LHCN-M2 (cell line): ENCODE data around the gene RNF212. TPM values are rescaled to one million over a fixed set of nuclear protein-coding genes. Genes with fewer than 3 reads are reported as not detected.

Source experiments
- DNase-seq: peaks from one replicate; pipeline ENCODE4 v3.0.0-alpha.2; 2012; ENCODE audit warnings: low read depth
- total RNA-seq: library from RNA; depleted of rRNA; stranded (reverse); fragments of >200 nt; gene quantifications from 2 replicates; pipeline ENCODE4 v1.2.3, GENCODE V29; 2014

RNF212 gene
- total RNA-seq, 1 experiment from 2014 or later: not detected

DNA sequence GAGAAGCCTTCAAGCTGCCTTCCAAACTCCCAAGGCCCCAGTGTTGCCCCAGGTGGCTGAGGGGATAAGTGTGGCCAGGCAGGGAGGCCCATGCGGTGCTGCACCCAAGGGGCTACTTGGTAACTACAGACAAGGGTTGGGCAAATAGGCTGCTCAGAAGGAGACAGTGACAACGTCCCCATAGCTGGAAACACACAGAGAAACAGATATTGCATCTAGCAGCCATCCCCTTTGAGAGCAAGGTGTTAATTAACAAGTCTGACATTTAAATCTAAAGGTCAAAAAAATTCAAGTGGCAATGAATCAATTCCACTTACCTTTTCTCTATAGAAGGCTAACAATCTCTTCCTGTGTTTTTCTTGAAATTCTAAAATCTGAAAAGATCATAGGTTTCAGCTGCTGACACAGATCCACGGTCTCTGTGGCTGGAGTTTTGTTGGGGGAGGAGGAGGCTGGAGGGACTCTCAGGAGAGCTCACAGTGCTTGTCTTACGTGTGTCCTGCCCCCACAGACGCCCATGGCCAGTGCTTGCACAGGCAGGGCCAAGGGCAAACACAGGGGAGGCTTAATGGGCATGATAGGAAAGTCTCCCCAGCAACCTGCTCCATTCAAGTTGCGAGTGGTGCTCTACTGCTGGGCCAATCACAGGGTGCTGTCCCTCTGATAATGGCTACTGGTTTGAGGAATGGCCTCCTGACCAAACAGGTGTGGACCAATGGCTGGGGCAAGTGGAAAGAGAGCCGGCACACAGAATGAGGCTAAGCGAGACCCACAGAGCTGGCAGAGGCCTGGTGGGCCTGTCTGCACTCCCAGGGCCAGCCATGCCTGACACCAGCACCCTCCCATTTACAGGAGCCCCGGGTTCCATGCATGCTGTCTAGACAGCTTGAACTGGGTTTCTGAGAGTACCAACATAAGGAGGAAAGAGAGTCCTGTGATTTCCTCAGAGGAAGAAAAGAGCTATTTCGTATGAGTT, 22.6 kb downstream of the RNF212 start:
- no peak for DNase-seq

DNA sequence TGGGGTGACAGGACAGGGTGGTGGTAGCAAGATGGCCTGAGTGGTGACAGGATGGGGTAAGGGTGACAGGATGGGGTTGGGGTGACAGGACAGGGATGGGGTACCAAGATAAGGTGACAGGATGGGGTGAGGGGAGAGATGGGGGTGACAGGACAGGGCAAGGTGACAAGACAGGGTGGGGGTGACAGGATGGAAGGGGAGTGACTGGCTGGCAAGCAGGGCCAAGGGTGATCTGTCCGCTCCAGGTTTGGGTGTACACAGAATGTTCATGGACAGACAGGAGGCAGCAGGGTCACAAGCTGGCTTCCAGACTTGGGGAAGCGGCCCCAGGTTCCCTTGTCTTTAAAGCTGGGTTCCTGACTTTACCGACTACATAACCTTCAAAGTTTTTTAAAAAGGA, 23.3 kb downstream of the RNF212 start:
- no peak for DNase-seq

DNA sequence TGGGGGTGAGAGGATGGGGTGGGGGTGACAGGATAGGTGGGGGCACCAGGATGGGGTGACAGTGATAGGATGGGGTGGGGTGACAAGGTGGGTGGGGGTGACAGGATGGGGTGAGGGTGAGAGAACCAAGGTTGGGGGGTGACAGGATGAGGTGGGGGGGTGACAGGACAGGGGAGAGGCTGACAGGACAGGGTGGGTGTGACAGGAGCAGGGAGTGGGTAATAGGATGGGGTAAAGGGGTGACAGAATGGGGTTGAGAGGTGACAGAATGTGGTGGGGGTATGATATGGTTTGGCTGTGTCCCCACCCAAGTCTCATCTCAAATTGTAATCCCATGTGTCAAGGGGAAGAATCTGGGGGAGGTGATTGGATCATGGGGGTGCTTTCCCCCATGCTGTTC, 26.0 kb downstream of the RNF212 start:
- DNase-seq: no peak

DNA sequence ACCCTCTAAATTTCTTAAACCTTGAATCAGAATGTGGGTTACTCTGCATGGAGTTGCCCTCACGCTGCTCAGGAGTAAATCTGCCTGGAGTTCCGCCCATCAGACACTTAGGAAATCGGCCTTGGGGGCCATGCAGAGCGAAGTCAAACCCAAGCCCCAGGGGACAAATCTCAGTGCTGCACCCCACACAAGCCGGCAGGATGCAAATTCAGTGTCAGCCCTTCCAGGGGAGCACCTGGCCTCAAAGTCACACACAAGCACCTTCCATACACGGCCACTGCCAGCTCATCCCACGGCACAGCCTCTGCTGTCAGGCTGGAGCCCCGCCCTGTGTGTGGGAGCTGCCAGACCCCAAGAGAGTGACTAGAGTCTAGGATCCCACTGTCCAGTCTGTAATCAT, 27.4 kb downstream of the RNF212 start:
- no peak for DNase-seq

DNA sequence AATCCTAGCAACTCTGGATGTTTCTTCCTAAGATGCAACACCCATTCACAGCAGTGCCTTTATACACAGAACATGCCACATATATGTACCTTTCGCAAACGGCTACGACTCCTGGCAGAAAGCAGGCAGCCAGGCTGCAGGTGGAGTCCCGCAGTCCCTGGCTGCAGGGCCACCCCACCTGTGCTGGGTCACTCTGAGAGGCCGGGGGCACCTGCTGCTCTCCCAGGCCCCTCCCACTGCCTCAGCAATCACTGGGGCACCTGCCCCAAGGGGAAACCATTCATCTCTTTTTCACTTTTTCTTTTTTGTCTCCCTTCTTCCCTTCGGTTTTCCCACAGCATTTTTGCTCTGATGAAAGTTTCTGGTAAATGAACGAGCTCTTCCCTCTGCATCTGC, 28.0 kb downstream of the RNF212 start:
- no peak for DNase-seq

DNA sequence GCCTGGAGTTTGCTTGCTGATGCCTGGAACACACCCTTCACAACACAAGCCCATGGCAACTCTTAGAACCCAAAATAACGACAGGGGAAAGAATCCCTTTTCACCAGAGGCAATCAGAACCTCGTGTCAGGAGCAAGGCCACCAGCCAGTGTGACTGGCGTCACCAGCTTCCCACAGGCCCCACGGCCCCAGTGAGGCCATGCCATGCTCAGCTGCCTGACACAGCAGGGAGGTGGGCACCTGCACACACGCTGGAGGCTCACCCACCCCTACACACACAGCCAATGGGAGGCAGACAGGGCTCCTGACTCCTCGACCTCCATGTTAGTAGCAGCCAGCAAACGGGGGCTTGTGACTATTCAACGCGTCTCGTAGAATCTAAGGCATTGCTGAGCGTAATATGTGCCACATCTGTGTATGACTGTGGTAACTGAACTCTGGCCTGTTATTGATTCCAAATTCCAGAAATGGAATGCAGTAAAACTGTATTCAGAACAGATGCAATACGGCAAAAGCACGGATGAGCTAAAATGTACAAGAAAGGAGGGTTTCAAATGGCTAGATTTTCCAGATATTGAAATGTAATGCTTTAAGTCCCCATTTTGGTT, 28.5 kb downstream of the RNF212 start:
- DNase-seq: no peak

DNA sequence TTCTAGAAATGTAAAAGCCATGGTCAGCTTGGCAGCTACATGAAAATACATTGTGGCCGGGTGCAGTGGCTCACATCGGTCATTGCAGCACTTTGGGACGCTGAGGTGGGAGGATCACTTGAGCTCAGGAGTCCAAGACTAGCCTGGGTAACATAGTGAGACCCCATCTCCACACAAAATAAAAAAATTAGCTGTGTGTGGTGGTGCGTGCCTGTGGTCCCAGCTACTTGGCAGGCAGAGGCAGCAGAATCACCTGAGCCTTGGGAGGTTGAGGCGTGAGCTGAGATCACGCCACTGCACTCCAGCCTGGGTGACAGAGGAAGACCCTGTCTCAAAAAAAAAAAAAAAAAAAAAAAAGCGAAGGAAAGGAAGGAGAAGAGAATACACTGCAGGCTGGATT, 29.0 kb downstream of the RNF212 start:
- no peak for DNase-seq

DNA sequence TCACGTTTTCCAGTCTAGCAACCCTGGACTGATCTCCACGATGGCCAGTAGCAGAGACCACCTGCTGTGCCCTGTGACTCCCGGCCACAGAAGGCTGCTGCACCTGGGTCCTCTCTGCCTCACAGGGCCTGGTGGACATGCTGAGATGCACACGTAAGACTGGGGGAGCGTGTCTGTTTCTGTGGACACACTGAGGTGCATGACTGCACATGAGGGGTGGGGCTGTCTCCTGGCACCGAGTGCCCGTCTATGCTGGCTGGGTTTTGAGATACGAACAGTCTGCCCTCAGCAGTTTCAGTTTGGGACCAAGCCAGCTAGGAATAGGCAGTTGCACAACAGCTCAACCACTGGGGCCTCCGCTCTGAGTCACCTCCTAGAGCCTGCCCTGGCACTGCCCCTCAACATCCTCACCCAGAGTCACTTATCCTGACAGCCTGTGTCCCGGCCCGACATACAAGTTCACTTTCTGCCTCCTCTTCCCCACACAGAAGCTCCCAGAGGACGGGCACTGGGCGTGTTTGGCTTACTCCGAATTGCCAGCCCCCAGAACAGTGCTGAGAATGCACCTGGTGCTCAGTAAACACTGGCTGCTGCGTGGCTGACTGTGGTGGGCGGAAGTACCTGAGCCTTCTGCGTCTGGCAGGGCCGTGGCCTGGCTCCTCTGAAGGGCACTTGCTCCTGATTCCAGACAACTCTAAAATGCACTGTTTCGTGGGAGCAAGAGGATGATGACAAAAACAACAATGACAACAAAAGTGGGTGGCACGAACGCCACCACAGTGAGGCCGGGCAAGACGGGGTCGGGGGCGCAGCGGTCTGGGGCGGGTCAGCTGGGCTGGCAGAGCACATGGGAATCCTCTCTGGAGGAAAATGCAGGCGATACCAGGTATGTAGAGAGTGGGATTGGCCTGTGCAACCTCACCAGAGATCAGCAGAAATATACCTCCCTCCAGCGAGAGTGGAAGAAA, 30.9 kb downstream of the RNF212 start:
- DNase-seq: peak; percentile 87

DNA sequence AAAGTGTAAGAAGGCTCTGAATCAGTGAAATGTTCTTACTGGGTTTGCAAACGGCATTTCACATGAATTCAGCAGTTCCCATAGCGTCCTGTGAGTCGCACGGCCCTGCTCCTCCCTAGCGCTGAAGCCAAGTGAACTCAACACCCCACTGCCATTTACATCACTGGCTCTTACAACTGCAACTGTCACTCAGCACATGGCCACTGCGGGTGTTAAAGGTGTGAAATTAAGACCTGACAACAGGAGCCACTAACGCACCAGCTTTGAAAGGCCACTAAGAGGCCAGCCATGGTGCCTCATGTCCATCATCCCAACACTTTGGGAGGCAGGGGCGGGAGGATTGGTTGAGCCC, 31.7 kb downstream of the RNF212 start:
- DNase-seq: peak; percentile 59

DNA sequence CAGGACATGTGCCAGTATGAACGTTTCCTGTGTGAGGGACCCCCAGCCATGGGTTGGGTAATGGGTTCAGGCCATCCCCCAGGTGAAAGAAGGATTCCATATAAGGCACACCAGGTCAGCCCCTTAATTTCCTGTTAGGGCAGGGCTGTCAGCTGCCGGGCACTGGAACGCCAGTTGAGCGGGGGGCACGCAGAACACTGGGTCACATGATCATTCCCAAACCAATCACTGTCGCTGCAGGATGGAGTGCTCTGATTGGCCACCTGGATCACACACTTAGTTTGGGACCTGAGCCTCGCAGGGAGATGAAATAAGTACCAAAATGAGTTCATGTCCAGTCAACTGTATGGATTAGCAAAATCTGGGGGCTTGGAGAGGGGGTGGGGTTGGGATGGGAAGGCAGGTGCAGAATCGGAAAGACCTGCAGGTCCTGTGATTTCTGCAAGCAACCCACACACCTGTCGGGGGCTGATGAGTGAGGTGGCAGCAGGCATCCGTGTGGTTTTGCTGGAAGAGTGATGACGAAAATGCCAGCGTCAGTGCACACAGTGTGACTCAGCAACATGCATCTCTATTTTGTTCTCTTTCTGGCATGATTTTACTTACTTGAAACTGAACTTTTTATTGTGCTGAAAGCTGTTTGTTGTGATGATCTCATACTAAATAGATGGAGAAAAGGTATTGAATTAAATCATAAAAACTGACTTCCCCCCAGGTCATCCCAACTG, 32.2 kb downstream of the RNF212 start:
- DNase-seq: peak; percentile 69

DNA sequence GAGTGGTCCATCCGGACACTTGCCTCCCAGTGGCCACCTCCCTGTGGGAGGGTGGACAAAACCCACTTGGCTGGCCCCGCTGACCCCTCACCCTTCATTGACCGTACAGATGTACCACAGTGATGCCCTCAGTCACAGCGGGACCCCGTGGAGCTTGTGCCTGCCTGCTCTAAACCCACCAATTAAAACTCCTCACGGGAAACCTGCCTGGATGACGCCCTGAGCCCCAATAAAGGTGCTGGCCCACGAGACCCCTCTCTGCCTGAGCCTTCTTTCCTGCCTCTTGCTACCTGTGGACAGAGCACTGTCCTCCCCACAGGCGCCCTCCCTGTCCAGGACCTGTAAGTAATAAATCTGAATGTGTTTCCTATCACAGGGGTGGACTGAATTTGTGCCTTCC, 32.9 kb downstream of the RNF212 start:
- no peak for DNase-seq

DNA sequence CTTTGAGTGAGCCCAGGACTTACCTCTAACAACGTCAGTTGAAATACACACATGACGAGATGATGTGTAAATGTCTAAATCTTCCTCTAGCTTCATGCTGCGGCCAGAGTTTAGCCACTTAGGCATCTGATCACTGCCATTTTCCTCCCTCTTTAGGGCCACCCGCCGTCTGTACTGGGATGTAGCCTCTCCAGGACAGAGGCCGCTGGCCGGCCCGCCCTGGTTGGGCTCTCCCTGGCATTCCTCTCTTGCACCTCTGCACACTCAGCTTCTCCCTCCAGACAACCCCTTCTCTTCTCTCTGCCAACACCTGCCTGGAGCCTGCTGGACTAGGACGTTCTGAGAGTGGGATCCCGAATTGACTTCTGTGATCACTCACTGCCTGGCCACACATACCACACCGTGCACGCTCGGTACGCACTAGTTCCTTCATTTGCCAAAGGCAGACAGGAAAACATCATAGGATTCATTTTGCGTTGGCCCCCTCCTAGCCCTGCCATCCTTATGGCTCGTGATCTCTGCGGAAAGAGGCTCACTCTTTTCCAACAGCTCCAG, 33.6 kb downstream of the RNF212 start:
- DNase-seq: no peak

DNA sequence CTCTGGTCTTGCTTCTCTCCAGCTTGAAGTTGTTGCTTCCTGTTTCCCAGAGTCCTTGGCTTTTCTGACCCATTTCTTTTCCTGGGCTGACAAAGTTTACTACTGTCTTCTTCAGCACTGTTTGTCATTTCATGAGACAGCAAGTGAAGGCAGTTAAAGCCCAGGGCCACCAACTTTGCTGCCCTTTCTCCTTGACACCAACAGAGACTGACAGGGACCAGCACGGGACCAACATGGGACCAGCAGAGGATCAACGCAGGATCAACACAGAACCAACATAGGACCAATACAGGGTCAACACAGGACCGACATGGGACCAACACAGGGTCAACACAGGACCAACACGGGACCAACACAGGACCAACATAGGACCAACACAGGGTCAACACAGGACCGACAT, 34.9 kb downstream of the RNF212 start:
- no peak for DNase-seq

DNA sequence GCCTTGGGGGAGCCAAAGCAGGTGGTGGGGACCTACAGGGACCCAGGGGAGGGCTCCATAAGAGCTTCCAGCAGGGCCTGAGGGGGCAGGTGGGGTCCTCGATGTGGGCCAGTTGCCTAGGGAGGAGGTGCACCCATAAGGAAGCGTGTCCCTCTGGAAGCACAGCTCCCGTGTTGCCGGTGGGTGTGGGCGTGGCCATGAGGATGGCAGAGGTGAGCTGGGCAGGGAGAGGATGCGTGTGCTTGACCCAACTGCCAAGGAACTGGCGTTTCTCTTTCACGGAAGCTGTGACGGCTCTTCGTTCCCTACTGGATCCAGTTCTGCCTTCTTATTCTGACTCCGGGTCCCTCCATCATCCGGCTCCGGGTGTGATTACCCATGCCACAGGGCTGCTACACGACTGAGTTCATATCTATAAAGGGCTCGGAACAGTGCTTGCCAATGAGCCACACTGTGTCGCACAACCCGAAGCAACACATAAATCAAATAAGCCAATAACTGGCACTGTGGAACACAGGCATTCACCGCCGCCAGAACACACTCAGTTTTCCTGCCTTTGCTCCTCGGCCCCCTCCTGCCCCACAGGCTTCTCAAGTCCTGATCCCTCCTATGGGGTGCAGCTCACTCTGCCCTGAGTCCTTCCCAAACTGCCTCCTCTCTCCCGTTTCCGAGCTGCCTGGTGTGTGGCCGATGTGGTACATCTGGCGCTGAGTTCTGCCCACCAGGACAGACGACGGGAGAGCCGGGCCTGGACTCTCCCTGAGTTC, 35.5 kb downstream of the RNF212 start:
- no peak for DNase-seq

DNA sequence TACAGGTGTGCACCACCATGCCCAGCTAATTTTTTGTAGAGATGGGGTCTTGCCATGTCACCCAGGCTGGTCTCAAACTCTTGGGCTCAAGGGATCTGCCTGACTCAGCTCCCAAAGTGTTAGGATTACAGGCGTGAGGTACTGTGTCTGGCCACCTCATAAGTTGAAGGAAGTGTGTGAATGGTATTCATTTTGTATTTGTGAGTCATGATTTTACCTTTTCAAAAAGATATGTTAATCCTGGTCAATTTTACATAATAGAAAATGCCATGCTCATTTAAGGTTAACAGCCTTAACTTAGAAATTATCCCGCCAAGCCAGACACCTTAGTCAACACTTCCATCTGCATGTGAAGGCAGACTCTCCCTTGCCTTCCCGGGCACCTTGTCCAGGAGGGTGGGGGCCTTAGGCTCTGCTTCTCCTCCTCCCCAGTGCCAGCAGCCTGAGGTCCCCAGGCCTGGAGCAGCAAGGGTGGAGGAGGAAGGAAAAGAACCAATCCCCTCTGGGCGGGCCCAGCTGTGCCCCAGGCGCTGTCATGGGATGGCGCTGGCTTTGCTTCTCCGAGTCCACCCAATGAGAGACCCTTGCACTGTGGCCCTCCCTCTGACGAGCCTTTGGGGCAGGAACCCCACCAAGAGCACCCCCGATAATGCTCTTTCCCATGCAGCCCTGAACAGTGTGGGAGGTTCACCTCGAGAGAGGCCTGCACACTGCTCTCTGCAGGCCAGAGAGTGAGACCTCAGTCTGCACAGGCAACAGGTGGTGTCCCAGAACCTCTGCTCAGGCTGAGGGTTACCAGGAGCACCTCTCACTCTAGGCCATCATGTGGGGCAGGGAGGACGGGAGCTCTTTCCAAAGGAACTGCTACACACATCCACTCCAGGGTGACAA, 37.3 kb downstream of the RNF212 start:
- no peak for DNase-seq

DNA sequence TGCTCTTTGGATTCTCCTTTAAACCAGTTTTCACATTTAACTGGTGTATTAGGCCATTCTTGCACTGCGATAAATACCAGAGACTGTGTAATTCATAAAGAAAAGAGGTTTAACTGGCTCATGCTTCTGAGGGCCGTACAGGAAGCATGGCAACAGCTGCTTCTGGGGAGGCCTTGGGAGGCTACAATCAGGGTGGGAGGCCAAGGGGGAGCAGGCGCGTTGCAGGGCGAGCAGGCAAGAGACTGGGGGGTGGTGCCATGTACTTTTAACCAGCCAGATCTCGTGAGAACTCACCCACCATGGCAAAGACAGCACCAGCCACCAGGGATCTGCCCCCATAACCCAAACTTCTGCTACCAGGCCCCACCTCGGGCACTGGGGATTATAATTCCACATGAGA, 38.1 kb downstream of the RNF212 start:
- DNase-seq: no peak

DNA sequence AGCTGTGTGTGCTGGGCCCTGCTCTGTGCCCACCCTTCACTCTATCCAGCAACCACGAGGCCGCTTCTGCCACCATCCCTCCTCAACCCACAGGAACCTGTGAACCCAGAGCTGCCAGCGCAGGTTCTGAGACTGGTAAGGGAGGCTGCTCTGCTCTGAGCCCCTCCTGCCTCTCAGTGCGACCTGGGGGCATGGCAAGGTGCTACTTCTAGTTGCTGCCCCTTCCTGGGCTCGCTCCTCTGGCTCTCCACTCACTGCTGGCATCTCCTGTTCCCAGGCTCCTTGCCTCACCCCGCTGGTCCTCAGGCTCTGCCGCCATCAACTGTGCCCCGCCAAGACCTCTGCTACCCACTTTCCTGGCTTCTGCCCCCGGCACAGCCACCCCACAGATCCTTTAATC, 39.3 kb downstream of the RNF212 start:
- DNase-seq: no peak

DNA sequence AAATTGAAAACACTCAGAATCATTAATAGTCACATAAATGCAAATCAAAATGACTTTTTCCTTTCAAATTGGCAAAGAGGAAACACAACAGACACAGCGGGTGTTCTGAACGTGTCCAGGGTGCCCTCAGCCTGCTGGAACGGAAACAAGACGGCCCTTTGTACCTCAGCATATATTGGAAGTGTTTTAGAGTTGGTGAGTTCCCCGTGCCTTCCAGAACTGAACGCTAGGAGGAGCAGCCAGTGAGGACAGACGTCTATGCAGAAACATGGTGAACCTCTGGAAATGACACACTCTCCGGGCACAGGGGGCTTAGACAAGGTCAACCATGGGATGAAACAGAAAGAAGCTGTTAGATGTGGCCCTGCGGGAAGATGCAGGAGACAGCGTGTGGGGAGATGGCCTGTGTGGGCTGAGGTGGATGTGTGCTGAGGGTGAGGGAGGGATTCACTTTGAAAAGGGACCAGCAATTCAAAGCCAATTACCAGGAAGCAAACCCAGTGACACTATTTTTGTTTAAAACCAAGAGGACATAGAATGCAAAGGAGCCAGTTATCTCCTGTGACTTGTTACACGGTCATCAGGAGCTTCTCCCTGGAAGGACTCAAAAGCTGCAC, 40.4 kb downstream of the RNF212 start:
- peak; percentile 59 for DNase-seq

DNA sequence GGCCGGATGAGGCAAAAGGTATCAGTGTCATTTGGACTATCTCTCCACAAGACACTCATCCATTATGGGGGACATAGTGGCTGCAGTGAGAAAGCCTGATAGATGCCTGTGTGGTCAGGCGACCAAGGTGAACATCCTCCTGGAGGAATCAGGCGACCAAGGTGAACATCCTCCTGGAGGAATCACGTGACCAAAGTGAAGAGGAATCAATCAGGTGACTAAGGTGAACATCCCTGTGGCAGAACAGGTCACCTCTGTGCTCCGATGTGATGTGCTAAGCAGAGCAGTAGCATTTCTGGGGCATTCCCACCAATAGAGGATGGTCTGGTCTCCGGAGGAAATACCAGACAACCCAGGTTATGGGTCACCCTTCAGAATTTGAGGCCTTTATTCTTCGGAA, 44.0 kb downstream of the RNF212 start:
- no peak for DNase-seq
